Measurements from ENCODE around the gene GJC1.

The GJC1 gene

DNA sequence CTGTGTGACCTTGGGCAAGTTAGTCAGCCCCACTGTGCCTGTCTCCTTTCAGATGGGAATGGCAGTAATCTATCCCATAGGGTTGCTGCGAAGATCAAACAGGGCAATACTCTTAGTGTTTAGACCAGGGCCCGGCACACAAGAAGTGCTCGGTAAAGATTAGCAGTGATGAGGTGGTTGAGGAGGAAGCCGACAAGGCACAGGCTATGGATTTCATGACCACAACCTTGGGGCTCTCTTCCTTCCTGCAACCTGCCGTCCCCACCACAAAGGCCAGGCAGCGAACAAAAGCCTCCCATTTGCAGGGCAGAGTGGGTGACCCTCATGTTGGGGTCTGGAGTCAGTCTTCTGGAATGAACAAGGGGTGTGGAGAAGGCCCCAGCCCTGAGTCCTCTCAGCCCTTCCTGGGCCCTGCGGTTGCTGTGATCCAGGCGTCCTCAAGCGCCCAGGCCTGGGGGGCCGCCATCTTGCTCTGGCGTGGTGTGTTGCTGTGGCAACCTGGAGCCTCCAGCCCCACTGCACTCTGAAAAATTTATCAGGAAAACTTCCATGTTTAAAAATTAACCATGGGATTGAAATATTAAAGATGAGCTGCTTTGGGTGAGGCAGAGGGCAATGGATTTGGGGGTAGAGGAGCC lies 61.5 kb downstream of the GJC1 start:
- H3K4me3 ChIP-seq (ENCODE audit: low read depth, low read length): no peak overlapping the region
- TF ChIP-seq, protein P1, sequence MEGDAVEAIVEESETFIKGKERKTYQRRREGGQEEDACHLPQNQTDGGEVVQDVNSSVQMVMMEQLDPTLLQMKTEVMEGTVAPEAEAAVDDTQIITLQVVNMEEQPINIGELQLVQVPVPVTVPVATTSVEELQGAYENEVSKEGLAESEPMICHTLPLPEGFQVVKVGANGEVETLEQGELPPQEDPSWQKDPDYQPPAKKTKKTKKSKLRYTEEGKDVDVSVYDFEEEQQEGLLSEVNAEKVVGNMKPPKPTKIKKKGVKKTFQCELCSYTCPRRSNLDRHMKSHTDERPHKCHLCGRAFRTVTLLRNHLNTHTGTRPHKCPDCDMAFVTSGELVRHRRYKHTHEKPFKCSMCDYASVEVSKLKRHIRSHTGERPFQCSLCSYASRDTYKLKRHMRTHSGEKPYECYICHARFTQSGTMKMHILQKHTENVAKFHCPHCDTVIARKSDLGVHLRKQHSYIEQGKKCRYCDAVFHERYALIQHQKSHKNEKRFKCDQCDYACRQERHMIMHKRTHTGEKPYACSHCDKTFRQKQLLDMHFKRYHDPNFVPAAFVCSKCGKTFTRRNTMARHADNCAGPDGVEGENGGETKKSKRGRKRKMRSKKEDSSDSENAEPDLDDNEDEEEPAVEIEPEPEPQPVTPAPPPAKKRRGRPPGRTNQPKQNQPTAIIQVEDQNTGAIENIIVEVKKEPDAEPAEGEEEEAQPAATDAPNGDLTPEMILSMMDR (IDR thresholded peaks at IDR 0.05; ENCODE audit: low read depth, low read length, missing control alignments): no peak
- DNase-seq (ENCODE audit: low read depth): no peak

DNA sequence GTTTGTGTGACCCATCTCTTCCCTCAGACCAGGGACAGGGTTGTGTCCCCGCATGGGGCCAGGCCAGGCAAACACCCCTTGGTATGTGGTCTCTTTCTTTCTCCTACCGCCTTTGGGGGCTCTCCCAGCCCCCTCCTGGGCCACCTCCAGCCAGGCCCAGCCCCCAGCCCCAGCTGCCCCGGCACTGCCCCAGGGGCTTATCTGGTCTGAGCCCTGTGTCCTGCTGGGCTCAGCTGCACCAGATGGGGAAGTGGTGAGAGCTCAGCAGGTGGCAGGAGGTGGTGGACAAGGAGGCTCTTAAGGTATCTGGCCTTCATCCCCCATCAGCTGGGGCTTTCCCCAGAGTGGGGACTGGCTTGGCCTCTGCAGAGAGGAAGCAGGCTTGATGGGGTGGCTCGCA lies 62.6 kb downstream of the GJC1 start:
- H3K4me3 ChIP-seq (ENCODE audit: low read depth, low read length): no peak overlapping the region
- TF ChIP-seq, protein P1 (IDR thresholded peaks at IDR 0.05; ENCODE audit: low read depth, low read length, missing control alignments): no peak
- DNase-seq (ENCODE audit: low read depth): no peak

DNA sequence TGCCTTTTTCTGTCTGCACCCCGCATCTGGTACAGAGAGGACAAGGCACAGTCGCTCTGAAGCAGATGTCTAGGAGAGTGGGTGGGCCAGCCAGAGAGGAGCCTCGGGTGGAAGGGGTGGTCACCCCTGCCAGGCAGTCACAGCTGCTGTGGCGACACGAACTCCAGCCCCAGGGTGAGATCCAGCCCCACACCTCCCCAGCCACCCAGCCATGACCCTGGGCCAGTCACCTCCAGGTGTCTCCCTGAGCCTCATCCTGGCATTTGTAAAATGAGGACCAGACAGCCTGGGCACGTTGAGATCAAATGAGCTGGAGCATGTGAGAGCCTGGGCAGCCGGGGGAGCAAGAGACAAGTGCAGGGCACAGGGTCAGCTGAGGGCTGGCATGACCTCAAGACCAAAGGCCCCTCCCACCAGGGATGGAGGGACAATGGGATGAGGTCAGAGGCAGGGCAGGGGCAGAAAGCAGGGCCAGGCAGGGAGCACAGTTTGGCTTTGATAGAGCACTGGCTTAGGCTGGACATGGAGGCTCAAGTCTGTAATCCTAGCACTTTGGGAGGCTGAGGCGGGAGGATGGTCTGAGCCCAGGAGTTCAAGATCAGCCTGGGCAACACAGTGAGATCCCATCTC lies 63.6 kb downstream of the GJC1 start:
- DNase-seq (ENCODE audit: low read depth): no peak
- H3K4me3 ChIP-seq (ENCODE audit: low read depth, low read length): no peak overlapping the region
- TF ChIP-seq, protein P1 (IDR thresholded peaks at IDR 0.05; ENCODE audit: low read depth, low read length, missing control alignments): no peak

DNA sequence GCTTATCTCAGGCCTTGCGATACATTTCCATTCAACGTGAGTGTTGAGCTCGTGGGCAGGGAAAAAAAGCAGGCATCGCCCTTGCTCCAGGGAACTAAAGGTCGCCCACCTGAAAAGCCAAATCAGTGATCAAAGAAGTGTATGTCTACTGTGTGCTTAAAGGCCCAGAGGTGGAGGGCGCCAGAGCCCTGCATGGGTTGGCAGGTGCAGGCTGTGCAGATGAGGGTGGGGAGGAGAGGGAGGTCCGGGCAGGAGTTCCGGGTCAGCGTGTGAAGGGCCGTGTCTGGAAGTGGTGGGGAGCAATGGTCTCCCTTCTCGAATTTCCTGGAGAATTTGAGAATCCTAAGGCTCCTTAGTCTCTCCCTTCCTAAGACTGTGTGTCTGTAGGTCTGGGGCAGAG lies 64.1 kb downstream of the GJC1 start:
- no peak overlapping the region for H3K4me3 ChIP-seq (ENCODE audit: low read depth, low read length)
- DNase-seq (ENCODE audit: low read depth): no peak
- TF ChIP-seq, protein P1 (IDR thresholded peaks at IDR 0.05; ENCODE audit: low read depth, low read length, missing control alignments): no peak

DNA sequence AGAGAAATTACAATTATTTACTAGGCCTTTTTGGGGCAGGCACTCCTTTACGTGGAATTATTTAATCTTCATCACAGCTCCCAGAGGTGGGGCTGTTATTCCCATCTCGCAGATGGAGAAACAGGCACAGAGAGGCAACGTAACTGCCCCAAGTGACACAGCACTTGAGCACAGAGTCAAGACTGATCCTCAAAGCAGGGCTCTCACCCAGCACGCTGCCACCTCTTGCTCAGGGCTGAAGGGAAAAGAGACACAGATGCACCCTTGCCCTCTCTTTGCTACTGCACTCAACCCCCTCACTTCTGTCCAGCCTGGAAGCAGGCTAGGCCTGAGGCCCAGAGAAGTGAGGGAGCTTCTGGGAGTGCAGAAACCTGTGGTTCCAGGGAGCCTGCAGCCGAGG lies 66.9 kb downstream of the GJC1 start:
- no peak for DNase-seq (ENCODE audit: low read depth)
- TF ChIP-seq, protein P1 (IDR thresholded peaks at IDR 0.05; ENCODE audit: low read depth, low read length, missing control alignments): no peak
- H3K4me3 ChIP-seq (ENCODE audit: low read depth, low read length): no peak overlapping the region

DNA sequence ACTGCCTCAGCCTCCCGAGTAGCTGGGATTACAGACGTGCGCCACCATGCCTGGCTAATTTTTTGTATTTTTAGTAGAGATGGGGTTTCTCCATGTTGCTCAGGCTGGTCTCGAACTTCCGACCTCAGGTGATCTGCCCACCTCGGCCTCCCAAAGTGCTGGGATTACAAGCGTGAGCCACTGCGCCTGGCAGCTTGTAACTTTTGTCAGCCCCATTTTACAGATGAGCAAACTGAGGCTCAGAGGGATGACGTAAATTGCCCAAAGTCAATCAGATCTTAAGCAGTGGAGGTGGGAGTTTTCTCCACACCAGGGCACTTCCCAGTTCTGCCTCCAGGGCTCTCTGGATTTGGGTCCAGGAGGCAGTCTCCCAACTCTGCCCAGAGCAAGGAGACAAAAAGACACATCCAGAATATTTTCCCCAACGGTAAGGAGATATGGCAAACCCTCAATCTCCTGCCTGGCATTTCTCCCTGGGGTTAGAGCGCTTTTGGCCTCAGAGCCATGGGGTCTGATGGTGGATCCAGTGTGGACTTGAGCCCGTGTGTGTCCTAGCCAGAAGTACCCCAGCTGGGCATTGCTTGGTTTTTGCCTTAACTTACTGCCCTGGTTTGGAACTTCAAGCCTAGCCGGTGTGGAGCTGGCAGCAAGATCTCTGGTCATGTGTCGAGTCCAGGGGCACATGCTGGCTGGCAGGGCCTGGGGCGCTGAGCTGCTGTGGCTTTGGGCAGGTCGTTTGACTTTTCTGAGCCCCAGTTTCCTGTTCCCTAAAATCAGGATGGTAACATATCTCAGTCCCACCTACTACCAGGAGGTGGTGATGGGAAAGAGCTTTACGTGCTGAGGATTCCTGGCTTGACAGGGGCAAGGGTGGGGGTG lies 67.9 kb downstream of the GJC1 start:
- TF ChIP-seq, protein P1 (IDR thresholded peaks at IDR 0.05; ENCODE audit: low read depth, low read length, missing control alignments): no peak
- no peak for DNase-seq (ENCODE audit: low read depth)
- H3K4me3 ChIP-seq (ENCODE audit: low read depth, low read length): no peak overlapping the region
